T1000 (cell line): ENCODE results near the gene WFDC9.
"Not testable (repeated sequence)": the region's sequence is repeated elsewhere in the genome, so short reads cannot be mapped to it uniquely, and the experiment has no call there.

Experiments used
- DNase-seq: peaks from one replicate; lab custom pipeline; 2025; ENCODE audit warnings: mixed read lengths; lab: John Stamatoyannopoulos, UW

WFDC9 gene

DNA sequence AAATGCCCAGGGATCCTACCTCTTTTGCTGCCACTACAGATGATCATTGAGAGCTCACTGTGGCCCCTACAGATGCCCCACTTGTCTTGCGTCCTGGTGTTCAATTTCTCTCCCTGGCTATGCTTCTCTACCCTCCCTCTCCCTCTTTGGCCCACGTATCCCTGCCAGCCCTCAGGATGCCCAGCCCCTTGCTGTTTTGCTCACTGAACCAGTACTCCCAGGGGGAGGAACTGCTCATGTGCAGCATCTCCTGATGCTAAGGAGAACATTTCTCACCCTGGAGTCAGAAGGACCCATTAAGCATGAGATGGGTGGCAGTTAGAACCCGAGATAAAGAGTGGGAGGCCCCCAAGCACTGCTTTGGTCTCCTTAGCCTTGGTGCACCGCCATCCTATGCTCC, at the start of gene WFDC9:
Gene WFDC9, minus strand, starts transcription at position 101 of the 400 bp plus-strand sequence. CDS start 21,103 bp downstream, outside the sequence.
- no peak for DNase-seq

DNA sequence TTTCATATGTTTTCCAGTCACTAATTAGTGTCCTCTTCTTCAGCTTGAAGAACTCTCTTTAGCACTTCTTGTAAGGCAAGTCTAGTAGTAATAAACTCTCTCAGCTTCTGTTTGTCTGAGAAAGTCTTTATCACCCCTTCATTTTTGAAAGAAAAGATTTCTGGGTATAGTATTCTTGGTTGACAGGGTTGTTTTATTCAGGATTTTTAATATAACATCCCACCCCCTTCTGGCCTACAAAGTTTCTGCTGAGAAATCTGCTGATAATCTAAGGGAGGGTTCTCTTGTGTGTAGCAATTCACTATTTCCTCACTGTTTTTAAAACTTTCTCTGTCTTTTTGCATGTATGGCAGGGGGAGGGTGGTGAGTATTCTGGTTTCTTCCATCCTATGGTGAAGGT, 48.6 kb upstream of the WFDC9 start:
- DNase-seq, result no peak

DNA sequence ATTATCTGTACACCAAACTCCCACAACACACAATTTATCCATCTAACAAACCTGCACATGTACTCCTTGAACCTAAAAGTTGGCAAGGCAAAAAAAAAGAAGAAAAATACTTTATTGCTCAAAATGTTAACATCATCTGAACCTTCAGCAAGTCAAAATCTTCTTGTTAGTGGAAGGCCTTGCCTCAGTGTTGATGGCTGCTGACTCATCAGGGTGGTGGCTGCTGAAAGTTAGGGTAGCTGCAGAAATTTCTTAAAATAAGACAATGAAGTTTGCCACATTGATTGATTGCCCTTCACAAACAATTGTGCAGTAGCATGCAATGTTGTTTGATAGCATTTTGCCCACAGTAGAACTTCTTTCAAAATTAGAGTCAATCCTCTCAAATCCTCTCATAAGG, 41.7 kb upstream of the WFDC9 start:
- no peak for DNase-seq

DNA sequence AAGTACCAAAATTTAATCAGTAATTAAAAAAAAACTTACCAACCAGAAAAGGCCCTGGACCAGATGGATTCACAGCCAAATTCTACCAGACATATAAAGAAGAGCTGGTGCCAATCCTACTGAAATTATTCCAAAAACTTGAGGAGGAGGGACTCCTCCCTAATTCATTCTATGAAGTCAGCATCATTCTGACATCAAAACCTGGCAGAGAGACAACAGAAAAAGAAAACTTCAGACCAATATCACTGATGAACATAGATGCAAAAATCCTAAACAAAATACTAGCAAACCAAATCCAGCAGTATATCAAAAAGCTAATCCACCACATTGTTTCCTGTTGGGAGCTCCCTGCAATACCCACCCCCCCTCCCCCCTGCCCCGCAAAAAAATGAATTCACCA, 39.1 kb upstream of the WFDC9 start, which contains the start of gene WFDC11:
Gene WFDC11, minus strand, starts transcription at position 101 of the 400 bp plus-strand sequence. CDS start 19,639 bp downstream, outside the sequence.
- no peak for DNase-seq

DNA sequence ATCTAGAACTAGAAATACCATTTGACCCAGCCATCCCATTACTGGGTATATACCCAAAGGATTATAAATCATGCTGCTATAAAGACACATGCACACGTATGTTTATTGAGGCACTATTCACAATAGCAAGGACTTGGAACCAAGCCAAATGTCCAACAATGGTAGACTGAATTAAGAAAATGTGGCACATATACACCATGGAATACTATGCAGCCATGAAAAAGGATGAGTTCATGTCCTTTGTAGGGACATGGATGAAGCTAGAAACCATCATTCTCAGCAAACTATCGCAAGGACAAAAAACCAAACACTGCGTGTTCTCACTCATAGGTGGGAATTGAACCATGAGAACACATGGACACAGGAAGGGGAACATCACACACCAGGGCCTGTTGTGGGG, 26.0 kb upstream of the WFDC9 start:
- DNase-seq, result not testable (repeated sequence)

DNA sequence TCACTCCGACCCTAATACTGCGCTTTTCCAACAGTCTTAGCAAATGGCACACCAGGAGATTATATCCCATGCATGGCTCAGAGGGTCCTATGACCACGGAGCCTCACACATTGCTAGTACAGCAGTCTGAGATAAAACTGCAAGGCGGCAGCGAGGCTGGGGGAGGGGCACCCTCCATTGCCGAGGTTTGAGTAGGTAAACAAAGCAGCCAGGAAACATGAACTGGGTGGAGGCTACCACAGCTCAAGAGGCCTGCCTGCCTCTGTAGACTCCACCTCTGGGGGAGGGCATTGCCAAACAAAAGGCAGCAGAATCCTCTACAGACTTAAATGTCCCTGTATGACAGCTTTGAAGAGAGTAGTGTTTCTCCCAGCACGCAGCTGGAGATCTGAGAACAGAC, 20.6 kb upstream of the WFDC9 start:
- DNase-seq, result not testable (repeated sequence)

DNA sequence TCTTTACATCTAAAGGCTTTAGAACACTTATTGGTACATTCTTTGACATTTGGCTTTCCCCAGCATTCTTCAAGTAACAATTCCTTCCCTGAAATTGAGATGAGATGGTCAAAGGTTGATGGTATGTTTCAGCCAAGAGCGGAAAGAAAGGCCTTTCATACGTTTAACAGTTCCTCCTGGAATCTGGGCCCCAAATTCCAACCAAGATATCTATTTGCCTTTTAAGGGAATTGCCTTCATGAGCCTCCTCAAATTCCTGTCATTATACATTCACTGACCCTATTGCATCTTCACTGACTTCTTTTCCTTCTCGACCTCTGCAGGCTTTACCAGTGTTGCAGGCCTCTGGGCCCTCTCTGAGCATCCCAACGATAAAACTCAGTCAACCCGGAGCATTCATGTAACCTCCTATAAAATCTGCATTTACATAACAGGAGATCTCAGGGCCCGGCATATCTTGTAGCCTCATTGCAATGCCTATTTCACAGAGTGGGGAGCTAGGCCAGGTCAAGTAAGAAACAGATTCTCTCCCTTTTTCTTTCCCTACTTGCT, 18.3 kb upstream of the WFDC9 start:
- no peak for DNase-seq

DNA sequence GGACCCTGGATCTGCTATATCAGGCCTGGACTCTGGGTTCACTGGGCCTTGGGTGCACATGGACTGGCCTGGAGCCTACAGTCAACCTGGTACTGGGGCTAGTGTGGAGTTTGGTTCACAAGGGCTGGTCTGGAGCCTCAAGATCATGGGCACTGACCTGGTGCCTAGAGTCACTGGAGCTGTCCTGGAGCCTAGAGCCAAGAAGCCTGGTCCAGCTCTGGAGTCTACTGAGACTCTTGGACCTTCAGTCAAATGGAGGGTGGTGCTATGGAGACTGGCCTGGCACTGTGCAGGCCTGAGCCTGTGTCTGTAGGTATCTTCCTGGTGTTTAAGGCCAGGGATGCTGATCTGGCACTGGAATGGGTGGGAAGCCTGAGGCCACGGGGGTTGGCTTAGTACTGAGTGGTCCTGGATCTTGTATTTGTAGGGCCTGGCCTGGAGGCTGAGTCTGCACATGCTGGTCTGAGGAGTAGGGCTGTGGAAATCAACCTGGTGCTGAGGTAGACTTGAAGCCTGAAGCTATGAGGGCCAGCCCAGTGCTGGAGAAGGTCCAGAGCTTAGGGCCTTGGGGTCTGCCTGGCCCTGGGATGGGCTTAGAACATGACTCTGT, 16.5 kb upstream of the WFDC9 start:
- no peak for DNase-seq

DNA sequence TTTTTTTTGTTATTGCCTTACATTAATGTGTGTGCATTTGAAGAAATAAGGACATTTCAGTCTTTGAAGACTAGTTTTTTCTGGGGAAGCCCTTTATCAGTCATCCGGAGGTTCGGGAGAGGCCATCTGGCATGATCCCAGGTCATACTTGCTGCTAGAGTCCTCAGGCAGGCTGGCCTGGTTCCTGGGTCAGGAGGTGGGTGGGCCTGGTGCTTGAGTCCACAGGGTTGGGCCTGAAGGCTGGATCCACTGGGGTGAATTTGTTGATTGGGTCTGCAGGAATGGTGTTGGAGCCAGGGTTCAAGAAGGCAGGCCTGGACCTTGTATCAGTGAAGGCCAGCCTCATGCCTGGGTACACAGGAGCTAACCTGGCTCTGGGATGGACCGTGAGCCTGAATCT, 15.8 kb upstream of the WFDC9 start:
- no peak for DNase-seq

DNA sequence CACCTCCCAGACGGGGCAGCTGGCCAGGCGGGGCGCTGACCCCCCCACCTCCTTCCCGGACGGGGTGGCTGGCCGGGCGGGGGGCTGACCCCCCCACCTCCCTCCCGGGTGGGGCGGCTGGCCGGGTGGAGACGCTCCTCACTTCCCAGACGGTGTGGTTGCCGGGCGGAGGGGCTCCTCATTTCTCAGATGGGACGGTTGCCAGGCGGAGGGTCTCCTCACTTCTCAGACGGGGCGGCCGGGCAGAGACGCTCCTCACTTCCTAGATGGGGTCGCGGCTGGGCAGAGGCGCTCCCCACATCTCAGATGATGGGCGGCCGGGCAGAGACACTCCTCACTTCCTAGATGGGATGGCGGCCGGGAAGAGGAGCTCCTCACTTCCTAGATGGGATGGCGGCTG, 14.8 kb upstream of the WFDC9 start:
- not testable (repeated sequence) for DNase-seq

DNA sequence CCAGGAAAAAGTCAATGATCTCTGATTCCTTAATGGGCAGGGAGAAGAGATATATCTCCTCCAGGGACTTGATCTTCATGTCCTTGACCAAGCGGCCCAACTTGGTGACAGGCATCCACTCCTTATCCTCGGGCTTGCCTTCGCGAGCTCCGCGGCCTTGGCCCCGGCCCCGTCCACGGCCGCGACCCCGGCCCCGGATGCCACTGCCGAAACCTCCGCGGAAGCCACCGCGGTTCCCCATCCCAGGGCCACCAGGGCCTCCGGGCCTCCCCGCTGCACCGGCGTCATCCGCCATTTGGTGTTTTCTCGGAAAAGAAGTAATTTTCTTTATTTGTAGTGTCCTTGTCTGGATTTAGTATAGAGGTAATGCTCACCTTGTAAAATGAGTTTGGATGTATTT, 10.0 kb upstream of the WFDC9 start:
- not testable (repeated sequence) for DNase-seq

DNA sequence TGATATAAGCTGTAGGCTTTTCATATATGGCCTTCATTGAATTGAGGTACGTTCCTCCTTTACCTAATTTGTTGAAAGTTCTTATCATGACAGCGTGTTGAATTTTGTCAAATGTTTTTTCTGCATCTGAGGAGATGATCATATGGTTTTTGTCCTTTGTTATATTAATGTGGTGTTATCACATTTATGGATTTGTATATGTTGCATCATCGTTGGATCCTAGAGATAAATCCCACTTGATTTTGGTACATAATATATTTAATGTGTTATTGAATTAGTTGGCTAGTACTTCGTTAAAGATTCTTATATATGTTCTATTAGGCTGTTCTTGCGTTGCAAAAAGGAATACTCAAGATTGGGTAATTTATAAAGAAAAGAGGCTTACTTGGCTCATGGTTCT, 8.6 kb upstream of the WFDC9 start:
- no peak for DNase-seq

DNA sequence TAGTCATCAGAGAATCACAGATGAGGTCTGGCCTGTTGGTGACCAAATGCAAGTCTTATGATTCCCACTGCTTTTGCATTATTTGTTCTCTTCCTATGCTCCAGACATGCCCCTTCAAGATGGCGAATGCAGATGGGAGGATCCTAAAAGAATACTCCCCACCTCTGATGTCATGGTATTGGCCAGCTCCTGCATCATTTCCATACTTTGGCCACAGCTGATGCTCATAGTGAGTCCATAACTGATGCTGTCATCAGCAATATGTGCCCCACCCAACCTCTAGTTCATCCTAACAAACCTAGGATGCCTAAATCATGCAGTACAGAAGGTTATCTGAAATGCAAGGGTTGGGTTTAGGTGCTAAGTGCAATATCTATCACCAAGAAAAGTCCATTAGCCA, 5.4 kb upstream of the WFDC9 start:
- DNase-seq, result no peak

DNA sequence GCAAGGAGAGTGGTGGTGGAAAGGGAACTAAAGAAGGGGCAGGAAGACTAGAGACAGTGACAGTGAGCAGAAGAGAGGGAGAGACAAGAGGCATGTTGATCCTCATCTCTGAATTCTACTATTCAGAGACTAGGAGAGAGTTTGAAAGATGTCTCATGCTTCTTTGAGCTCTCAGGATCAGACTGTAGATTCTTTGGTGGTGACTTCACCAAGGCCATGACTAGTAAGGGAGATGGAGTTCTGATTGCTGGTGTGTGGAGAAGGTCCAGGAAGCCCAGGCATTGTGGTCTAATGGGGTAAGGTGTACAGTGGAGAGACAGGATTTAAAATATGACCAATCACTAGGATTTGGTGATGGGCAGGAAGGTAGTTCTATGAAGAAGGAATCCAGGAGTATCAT, 713 bp downstream of the WFDC9 start:
- no peak for DNase-seq

DNA sequence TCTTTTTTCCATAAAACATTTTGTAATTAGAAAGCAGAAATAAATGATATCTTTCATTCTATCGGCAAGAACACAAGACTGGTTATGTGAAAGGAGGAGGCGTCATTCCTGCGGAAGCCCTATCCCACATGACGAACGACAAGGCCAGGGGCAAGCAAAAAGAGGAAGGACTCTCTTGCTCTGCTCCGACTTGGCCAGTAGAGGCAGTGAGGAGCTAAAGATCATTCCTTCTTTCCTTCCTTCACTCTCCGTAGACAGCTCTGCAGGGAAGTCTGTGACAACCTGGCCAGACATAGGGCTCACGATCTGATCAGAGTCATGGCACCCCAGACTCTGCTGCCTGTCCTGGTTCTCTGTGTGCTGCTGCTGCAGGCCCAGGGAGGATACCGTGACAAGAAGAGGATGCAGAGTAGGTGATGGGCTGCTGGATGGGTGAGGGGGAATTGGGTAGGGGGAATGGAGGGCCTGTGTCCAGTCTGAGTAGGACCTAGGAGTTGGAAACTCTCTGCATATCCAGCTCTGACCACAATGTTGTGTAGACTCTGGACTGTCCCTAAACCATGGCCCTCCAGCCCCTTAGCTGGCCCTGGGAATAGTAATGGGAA, 1.5 kb downstream of the WFDC9 start, which contains the start of gene WFDC10A:
Gene WFDC10A, plus strand, starts transcription at position 244 of the 605 bp plus-strand sequence. Its CDS starts 75 bp downstream, at position 319.
- DNase-seq, result no peak

DNA sequence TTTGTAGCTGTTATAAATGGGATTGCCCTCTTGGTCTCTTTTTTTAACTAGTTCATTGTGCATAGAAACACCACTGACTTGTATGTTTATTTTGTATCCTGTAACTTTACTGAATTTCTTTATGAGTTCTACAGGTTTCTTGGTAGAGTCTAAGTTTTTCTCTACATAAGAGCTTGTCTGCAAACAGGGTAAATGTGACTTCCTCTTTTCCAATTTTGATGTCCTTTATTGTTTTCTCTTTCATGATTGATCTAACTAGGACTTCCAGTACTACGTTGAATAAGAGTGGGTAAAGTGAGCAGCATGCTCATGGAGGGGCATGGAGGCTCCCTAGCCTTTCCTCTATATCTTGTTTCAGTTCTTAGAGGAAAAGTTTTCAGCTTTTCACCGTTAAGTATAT, 4.5 kb downstream of the WFDC9 start:
- DNase-seq, result no peak

DNA sequence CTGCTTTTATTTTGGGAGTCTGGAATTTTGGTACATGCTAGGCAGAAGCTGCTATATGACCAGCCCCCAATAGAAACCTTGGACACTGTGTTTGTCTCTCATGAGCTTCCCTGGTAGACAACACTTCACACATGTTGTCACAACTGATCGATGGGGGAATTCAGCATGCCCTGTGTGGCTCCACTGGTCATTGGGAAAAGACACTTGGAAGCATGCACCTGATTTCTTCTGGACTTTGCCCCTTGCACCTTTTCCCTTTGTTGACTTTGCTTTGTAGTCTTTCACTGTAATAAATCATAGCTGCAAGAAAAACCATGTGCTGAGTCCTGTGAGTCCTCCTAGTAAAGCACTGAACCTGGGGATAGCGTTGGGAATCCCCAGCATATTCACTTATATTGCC, 9.5 kb downstream of the WFDC9 start:
- DNase-seq, result no peak

DNA sequence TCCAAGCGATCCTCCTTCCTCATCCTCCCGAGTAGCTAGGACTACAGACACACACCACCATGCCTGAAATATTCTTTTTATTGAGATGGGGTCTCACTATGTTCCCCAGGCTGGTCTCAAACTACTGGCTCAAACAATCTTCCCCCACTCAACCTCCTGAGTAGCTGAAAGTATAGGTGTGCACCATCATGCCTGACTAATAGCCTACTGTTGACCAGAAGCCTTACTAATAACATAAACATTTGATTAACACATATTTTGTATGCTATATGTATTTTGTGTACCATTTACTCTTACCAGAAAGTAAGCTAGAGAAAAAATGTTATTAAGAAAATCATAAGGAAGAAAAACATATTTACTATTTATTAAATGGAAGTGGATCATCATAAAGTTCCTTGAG, 13.5 kb downstream of the WFDC9 start:
- DNase-seq, result no peak

DNA sequence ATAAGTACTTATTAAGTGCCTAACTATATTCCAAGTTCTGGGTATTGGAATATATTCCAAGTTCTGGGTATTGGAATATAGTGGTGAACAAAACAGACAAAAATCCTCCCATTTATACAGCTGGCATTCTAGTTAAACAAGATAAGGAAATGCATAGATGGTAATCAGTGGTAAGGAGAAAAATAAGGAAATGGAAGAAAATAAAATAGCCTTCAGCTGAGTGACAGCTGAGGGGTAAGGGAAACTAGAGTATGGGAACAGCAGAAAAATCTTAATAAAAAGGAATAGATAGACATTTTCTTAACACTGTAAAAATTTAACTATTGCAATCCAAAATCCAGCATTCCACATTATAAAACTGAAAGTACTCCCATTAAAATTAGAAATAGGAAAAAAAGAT, 18.8 kb downstream of the WFDC9 start:
- no peak for DNase-seq

DNA sequence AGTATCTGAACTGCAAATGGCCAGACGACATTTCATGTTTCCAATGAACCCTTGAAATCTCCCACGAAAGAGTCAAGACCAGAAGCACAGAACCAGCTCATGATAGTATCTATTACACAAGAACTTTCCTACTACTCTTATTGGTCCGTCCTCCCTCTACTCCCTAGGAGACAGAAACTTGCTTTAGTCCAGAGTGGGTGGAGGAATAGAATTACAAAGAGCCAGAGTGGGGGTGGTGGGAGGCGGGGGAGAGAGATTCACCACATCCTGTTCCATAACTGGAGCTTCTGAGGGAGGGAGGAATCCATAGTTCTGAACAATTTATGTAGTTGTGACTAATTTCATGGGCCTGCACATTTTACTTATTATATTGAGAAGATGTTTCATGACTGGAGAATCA, 20.0 kb downstream of the WFDC9 start:
- DNase-seq, result no peak

DNA sequence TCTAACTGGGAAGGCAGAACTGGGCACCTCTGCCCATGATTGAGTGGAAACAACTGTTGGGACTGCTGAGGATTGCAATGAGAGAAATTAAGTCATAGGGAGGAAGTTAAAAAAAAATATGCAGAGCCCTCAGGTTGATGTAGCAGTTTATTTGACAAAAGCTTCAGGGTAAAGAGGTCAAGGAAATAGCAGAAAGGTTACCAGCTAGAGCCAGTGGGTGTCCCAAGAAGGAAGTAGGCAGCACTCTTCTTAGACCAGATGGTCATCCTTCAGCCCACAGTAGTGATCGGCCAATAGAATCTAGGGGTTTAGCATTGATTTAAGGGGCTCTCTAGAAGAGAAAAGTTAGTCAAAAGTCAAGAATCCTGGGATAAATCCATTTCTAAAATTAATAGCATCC, 23.3 kb downstream of the WFDC9 start:
- DNase-seq, result no peak

DNA sequence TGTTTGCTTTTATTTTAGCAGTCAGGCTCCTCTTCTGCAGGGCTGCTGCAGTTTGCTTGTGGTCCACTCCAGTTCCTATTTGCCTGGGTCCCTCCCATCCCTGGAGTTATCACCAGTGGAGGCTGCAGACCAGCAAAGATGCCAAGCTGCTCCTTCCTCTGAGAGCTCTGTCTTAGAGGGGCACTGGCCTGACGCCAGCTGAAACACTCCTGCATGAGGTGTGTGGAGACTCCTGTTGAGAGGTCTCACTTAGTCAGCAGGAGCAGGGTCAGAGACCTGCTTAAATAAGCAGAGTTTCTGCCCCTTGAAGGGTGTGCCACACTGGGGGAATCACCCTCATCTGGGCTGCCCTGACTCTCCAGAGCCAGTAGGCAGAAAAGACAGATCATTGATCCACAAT, 35.8 kb downstream of the WFDC9 start:
- DNase-seq, result no peak

DNA sequence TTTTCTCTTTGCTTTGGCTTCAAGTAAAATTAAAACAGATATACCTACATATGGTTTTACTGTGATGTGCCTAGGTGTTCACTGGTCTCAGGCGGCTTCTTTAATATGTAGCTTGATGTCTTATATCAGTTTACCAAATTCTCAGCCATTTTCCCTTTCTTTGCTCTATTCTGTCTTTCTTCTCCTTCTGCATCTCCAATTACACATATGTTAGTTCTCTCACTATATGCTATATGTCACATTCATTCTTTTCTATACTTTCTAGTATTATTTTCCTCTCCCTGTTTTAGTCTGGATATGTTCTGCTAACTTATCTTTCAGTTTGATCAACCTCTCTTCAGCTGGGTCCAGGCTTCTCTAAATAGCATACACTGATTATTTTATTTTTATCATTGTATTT, 37.6 kb downstream of the WFDC9 start:
- no peak for DNase-seq
